HTR-8/SVneo (cell line): ENCODE results near the gene KY.

Experiments used
- DNase-seq: peaks from one replicate; pipeline ENCODE4 v3.0.0; 2011; ENCODE audit warnings: low spot score, mixed read lengths; ENCODE audit not compliant: insufficient read length
- FAIRE-seq: peaks from 2 replicates; lab custom pipeline; 2011; peaks lifted over from hg19 to GRCh38; lab: Jason Lieb, UNC

Gene KY

DNA sequence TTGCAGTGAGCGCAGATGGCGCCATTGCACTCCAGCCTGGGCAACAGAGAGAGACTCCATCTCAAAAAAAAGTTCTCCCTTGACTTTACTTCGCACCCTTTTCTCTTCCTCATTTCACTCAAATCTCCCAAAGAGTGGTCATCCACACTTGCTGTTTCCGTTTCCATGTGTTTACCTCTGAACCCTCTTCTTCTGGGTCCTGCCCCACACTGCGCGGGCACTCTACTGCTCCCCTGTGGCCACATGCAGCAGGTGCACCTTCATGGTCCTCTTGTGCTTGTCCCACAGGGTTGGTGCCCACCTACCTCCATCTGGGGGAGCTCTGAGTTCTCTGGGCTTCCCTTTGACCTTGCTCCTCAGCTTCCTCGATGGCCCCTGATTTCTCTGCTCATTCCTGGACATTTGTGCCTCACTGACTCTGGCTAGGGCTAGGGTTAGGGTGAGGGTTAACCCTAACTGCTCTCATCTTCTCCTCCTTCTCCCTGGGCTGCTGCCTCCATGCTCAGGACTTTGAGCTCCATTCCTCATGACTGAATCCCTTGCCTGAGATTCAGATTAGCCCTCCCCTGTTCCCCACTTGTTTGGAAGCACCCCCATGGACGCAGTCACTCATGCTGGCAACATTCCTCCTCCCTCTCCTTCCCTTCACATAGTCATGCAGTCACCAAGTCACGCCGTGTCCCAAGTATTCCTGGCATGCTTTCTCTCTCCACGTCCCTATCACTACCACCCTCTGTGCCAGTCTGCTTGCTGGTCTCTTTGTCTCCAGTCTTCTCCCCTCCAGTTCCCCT, 26.6 kb upstream of the KY start:
- no peak for FAIRE-seq
- DNase-seq: peak; percentile 20

DNA sequence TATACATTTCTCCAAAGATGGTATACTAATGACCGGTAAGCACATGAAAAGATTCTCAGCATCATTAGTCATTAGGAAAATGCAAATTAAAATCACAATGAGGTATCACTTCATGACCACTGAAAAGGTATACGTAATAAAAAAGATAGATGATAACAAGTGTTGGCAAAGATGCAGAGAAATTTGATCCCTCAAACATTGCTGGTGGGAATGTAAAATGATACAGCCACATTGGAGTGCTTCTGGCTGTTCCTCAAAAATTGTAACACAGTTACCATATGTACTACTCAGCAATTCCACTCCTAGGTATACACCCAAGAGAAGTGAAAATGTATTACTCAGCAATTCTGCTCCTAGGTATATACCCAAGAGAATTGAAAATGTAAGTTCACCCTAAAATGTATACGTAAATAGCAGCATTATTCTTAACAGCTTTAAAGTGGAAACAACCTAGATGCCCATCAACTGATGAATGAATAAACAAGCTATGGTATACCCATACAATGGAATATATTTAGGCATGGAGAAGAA, 25.0 kb upstream of the KY start:
- FAIRE-seq (peak; percentile 16), DNase-seq (no peak)

- DNase-seq: no peak
- no peak for FAIRE-seq
Observed at GRCh38 chr3:134672571-134672970, 21.7 kb upstream of the KY start.

GRCh38 chr3:134667956-134668355, 17.1 kb upstream of the KY start:
- FAIRE-seq (no peak), DNase-seq (no peak)

DNA sequence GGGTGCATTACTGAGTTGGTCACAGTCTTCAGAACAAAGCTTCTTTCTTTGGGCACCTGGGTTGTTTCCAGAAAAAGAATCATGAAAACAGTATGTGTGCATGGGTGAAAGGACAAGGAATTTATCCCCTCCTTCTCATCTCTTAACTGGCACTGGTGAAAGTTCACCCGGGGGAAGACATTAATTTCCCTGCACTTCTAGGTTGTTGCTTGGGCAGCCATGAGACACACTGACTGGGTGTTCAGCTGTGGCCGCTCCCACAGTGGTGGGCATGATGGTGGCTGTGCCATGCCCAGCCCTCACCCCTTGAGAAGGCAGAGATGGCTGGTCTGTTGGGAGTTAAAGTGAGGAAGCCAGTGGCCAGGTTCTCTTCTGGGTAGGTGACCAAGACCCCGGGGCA, 16.6 kb upstream of the KY start:
- DNase-seq (no peak), FAIRE-seq (no peak)

DNA sequence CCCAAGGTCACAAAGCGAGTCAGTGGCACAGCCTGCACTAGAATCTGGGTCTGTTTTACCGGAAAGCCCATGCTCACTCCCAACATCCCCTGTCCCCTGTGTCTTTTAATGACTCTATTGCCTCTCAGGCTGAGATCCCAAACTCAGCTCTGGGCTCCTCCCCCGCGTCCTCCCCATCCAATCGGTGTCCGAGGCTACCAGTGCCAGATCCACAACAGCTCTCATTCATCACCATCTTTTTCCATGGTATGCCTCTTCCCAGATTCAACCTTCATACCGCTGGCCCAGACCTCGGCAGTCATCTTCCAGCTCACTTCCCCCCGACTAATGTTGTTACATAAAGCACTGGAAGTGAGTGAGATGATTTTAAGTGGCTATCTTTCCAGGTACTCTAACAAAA, 16.1 kb upstream of the KY start:
- no peak for FAIRE-seq
- DNase-seq: no peak

DNA sequence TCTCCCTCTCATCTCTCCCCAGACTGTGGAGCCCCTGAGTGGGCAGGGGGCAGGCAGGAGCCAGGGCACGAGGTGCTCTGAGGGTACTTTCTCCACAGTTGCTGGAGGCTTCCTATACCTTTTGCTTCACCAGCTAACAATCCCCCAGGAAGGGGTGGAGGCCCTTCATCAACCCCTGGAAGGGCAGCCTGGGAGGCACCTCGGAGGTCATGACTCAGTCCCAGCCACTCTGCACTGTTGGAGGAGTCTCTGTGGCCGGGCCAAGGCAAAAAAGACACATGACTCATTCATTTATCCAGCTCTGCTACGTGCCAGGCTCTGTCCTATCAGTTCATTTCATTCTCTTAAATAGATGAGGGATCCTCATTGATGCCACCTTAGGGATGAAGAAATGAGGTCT, 15.6 kb upstream of the KY start:
- FAIRE-seq (no peak), DNase-seq (peak; percentile 24)

- FAIRE-seq: no peak
- DNase-seq: no peak
Observed at GRCh38 chr3:134666052-134666451, 15.2 kb upstream of the KY start.

GRCh38 chr3:134665243-134665642, 14.4 kb upstream of the KY start:
- DNase-seq (no peak), FAIRE-seq (no peak)

DNA sequence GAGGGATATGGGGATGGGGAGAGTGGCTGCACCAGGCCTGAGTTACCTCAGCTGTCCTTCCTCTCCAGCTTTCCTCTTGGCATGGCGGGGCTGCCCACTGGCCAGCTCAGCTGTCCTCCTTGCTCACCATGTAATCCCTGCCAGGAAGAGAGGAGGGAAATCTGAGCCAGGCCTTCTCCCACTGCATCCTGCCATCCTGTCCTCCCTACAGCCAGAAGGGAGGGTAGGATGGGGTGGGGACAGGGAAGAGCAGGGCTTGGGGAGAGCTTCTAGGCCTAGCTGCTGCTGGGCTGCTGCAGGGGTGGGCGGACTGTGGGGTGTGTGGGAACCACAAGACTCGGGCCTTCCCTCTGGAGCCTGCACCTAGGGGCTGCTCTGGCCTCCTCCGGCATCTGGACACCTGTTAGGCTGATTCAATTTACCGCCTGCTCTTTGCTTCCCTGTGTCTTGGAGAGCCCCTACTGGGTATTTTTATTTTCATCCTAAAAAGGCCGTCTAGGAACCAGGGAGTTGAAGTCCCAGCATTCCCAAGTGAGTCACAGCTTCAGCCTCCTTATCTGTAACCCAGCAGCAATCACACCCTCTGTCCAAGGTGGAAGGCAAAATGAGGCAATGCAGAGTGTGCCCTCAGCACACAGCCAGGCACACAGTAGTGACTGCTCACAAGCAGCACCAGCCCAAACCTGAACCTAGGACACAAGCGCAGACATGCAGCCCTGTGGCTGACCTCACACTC, 13.1 kb upstream of the KY start:
- FAIRE-seq (no peak), DNase-seq (no peak)

GRCh38 chr3:134660046-134660441, 9.2 kb upstream of the KY start:
- no peak for FAIRE-seq
- DNase-seq: no peak

DNA sequence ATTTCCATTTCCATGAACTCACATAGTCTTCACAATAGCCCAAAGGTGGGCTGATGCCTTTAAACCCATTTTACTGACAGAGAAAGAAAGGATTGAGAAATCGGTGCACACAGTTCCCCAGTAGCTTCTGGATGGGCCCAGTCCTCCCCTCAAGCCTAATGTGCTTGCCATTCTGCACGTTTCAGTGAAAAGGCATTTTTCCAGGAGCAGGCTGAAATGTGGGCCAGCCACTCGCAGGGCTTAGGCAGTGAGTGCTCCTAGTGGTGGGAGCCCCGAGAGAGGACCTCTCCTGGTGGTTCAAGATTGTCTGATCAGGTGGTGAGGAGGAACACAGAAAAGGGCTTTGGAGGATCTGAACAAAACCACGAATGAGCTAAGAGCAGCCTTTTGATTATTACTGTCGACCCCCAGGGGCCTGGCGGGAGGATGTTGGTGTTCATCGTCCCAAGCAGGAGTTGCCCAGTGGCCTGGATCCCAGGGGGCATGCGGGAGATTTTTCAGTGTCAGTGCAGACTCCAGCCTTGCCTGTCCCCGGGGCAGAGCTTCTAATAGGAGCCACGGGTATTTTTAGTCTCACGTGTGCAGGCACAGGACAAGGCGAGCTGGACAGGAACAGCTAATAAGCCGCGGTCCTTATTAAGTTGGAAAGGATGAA, 8.7 kb upstream of the KY start:
- no peak for DNase-seq
- no peak for FAIRE-seq

DNA sequence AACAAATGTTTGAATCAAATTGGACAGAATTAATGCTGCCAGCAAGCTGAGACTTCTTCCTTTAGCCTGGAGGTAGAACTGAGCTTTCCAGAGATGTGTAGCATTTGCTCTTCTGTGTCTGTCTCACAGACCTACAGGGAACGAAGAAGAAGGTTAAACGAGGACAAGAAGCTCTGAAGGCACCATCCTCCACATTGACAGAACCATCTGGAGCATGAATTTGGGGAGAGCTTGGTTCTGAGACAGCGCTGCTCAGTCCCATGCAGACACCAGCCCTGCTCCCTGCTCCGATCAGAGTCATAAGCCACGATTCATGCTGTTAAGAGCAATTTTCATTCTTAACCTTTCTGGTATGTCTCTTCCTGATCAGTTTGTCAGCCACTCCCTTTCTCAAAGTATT, 7.7 kb upstream of the KY start:
- no peak for FAIRE-seq
- DNase-seq: no peak

GRCh38 chr3:134656211-134656800, 5.5 kb upstream of the KY start:
- FAIRE-seq: no peak
- no peak for DNase-seq

- DNase-seq (no peak), FAIRE-seq (no peak)
Observed at GRCh38 chr3:134655706-134656105, 4.9 kb upstream of the KY start.

- FAIRE-seq (no peak), DNase-seq (no peak)
Observed at GRCh38 chr3:134654031-134654430, 3.2 kb upstream of the KY start.

- DNase-seq (no peak), FAIRE-seq (no peak)
Observed at GRCh38 chr3:134652886-134653630, 2.2 kb upstream of the KY start.

DNA sequence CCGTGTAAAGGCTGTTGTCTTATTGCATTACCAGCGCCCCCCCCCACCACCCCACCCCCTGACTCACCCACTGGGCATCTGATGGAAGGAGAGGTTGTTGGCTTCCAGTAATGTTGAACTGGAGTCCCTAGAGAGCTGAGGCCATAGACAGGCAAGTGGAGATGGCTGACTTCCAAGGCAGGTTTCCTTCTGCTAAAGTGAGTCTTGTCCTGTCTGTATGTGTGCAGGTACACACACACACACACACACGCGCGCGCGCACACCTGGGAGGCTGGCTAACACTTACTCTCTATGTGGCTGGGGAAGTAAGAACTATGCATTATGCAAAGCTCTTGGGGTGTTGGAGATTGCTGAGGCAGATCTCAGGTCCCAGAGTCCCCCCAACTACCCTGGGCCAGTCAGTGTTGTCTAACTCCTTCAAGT, 1.6 kb upstream of the KY start:
- DNase-seq (no peak), FAIRE-seq (no peak)

DNA sequence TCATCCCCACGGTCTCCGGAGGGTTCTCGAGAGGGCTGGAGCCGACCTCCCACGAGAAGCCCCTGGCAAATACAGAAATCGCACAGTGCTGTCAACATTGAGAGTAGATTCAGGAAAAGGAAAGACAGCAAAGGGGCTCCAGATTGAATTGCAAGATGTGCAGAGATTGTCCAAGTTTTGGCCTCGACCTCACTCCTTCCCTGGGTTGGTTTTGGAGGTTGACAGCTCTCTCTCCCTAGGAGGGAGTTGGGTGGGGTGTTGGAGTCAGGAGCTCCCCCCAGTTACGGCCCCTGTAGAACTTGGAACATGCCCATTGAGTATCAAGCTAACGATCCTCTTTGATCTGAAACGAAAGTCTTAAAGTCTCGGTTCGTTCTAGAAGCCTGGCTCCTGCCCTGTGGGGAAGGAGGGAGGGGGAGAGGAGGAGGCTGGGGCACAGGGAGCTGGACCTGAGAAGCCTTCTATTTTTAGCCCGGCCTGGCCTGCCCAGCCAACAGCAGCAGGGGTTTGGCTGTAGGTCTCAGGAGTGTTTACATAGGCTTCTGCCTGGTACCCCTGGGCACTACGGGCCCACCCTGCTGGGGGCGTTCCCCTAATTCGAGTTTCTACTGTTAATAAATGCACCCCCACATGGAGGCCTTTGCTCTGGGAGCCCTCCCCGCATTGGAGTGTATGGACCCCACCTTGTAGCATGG, 672 bp upstream of the KY start:
- DNase-seq: no peak

More for the DNA sequence above, 672 bp upstream of the KY start:
- FAIRE-seq: no peak
